Transverse colon (tissue), 3 donors: ENCODE data around the gene ONECUT3.

Experiments
- POLR2A ChIP-seq: fragments of 450-650 bp; IDR thresholded peaks from one replicate; pipeline ENCODE4 v1.6.1; 2016; ENCODE audit warnings: antibody characterized with exemption, mild to moderate bottlenecking, moderate library complexity
- TF ChIP-seq, protein P1 (sequence below), 5 experiments: fragments of 200-600 bp in 3 of 5; fragments of 450-650 bp in 2 of 5; sonication (generic) in 3 of 5; IDR thresholded peaks; 1 replicate in 2 of 5; 2 replicates in 3 of 5; pipeline ENCODE4 v1.5.1; 2016 to 2017; ENCODE audit warnings: antibody characterized with exemption in 5 of 5, inconsistent platforms in 3 of 5, mild to moderate bottlenecking in 2 of 5, moderate library complexity in 1 of 5

GRCh38 chr19:1768918-1769644, 15.8 kb downstream of the ONECUT3 start:
- TF ChIP-seq, protein P1, sequence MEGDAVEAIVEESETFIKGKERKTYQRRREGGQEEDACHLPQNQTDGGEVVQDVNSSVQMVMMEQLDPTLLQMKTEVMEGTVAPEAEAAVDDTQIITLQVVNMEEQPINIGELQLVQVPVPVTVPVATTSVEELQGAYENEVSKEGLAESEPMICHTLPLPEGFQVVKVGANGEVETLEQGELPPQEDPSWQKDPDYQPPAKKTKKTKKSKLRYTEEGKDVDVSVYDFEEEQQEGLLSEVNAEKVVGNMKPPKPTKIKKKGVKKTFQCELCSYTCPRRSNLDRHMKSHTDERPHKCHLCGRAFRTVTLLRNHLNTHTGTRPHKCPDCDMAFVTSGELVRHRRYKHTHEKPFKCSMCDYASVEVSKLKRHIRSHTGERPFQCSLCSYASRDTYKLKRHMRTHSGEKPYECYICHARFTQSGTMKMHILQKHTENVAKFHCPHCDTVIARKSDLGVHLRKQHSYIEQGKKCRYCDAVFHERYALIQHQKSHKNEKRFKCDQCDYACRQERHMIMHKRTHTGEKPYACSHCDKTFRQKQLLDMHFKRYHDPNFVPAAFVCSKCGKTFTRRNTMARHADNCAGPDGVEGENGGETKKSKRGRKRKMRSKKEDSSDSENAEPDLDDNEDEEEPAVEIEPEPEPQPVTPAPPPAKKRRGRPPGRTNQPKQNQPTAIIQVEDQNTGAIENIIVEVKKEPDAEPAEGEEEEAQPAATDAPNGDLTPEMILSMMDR (IDR thresholded peaks at IDR 0.05): no peak
- no peak for TF ChIP-seq POLR2A
